Mammary epithelial cell (primary cell): ENCODE data around the gene PFDN1.

Experiments used
- EZH2 ChIP-seq: IDR thresholded peaks from 2 replicates; pipeline ENCODE4 v1.6.1; 2012; ENCODE audit warnings: low read length, inconsistent platforms, borderline replicate concordance
- TF ChIP-seq, protein P1 (sequence below), 2 donors: IDR thresholded peaks in 1 of 2; conservative IDR thresholded peaks in 1 of 2; 2 replicates each; pipeline ENCODE4 v1.5.1; 2011 to 2012; ENCODE audit warnings: inconsistent platforms in 2 of 2, low read length in 2 of 2, mild to moderate bottlenecking in 2 of 2, control low read depth in 1 of 2, low read depth in 1 of 2; ENCODE audit not compliant: insufficient read depth in 1 of 2; ENCODE audit errors: extremely low read depth in 1 of 2

DNA sequence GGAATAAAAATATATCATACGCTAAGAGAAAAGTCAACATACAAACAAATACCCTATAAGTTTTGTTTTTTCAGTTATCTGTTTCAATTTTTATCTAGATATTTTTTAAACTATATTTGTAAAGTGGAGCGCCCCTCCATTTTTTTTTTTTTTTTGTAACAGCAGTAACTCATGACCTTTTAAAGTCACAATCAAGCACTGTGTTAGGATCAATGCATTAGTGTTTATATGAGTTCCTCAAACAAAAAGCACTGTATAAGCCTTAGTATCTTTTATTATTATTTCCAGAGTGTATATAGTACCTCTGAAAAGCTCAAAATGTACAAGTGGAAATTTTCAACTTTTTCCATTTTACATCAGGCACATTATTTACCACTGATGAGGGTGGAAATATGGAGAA is 20.6 kb downstream of the PFDN1 start:
- TF ChIP-seq, protein P1, sequence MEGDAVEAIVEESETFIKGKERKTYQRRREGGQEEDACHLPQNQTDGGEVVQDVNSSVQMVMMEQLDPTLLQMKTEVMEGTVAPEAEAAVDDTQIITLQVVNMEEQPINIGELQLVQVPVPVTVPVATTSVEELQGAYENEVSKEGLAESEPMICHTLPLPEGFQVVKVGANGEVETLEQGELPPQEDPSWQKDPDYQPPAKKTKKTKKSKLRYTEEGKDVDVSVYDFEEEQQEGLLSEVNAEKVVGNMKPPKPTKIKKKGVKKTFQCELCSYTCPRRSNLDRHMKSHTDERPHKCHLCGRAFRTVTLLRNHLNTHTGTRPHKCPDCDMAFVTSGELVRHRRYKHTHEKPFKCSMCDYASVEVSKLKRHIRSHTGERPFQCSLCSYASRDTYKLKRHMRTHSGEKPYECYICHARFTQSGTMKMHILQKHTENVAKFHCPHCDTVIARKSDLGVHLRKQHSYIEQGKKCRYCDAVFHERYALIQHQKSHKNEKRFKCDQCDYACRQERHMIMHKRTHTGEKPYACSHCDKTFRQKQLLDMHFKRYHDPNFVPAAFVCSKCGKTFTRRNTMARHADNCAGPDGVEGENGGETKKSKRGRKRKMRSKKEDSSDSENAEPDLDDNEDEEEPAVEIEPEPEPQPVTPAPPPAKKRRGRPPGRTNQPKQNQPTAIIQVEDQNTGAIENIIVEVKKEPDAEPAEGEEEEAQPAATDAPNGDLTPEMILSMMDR (conservative IDR thresholded peaks at IDR 0.05 in 1 of 2, IDR thresholded peaks at IDR 0.05 in 1 of 2; ENCODE audit: extremely low read depth in 1 of 2, insufficient read depth in 1 of 2, low read depth in 1 of 2, low read length in 2 of 2): no peak
- TF ChIP-seq EZH2: no peak
